GM12878 (cell line): ENCODE data around the gene REM2. TPM values are rescaled to one million over a fixed set of nuclear protein-coding genes. Genes with fewer than 3 reads are reported as not detected.

ENCODE experiments used
- ATF2 ChIP-seq: IDR thresholded peaks from 2 replicates; pipeline ENCODE4 v1.6.1; 2012; ENCODE audit warnings: low read length, inconsistent platforms
- BCL3 ChIP-seq: IDR thresholded peaks from 2 replicates; pipeline ENCODE4 v1.6.1; 2011; ENCODE audit warnings: borderline replicate concordance, low read depth, mild to moderate bottlenecking, moderate library complexity, low read length; ENCODE audit not compliant: insufficient read depth, poor library complexity, severe bottlenecking
- BMI1 ChIP-seq: fragments of 450-650 bp; IDR thresholded peaks from 2 replicates; pipeline ENCODE4 v1.6.1; 2016; ENCODE audit warnings: mild to moderate bottlenecking, moderate library complexity, borderline replicate concordance
- EZH2 ChIP-seq: IDR thresholded peaks from 2 replicates; pipeline ENCODE4 v1.6.1; 2012; ENCODE audit warnings: low read depth, mild to moderate bottlenecking, control low read depth, inconsistent platforms, low read length, borderline replicate concordance; ENCODE audit not compliant: control insufficient read depth
- FOS ChIP-seq: IDR thresholded peaks from 3 replicates; pipeline ENCODE4 v1.6.1; 2011; ENCODE audit warnings: borderline replicate concordance; ENCODE audit not compliant: insufficient read length; ENCODE audit errors: extremely low read depth
- FOXK2 ChIP-seq: fragments of 450-650 bp; IDR thresholded peaks from 2 replicates; pipeline ENCODE4 v1.6.1; 2017; ENCODE audit warnings: mild to moderate bottlenecking, moderate library complexity
- FOXM1 ChIP-seq: IDR thresholded peaks from 2 replicates; pipeline ENCODE4 v1.6.1; 2012; ENCODE audit warnings: low read depth, mild to moderate bottlenecking, inconsistent platforms, low read length, moderate library complexity
- KLF5 ChIP-seq: fragments of 450-650 bp; IDR thresholded peaks from 2 replicates; pipeline ENCODE4 v1.6.1; 2014; ENCODE audit warnings: mild to moderate bottlenecking; ENCODE audit not compliant: partially characterized antibody
- MTA2 ChIP-seq: fragments of 450-650 bp; IDR thresholded peaks from 2 replicates; pipeline ENCODE4 v1.6.1; 2016; ENCODE audit warnings: low read depth, mild to moderate bottlenecking, moderate library complexity
- NBN ChIP-seq: fragments of 450-650 bp; IDR thresholded peaks from 2 replicates; pipeline ENCODE4 v1.6.1; 2016
- NFYB ChIP-seq: IDR thresholded peaks from 2 replicates; pipeline ENCODE4 v1.6.1; 2011; ENCODE audit warnings: low read depth, mild to moderate bottlenecking, low read length, improper control_type of control experiment, moderate library complexity; ENCODE audit not compliant: insufficient read depth
- PBX3 ChIP-seq: IDR thresholded peaks from 2 replicates; pipeline ENCODE4 v1.6.1; 2011; ENCODE audit warnings: mild to moderate bottlenecking, low read depth, low read length, moderate library complexity; ENCODE audit not compliant: insufficient replicate concordance
- POLR2AphosphoS5 ChIP-seq: IDR thresholded peaks from 2 replicates; pipeline ENCODE4 v1.6.1; 2011; ENCODE audit warnings: mild to moderate bottlenecking, low read length, inconsistent platforms
- PRDM15 ChIP-seq: fragments of 450-650 bp; formaldehyde crosslinking; IDR thresholded peaks from 2 replicates; pipeline ENCODE4 v1.4.0; 2020; ENCODE audit warnings: mild to moderate bottlenecking, moderate library complexity
- RELB ChIP-seq: fragments of 450-650 bp; IDR thresholded peaks from 2 replicates; pipeline ENCODE4 v1.6.1; 2017; ENCODE audit warnings: low read depth, mild to moderate bottlenecking, moderate library complexity
- STAT3 ChIP-seq: IDR thresholded peaks from 2 replicates; pipeline ENCODE4 v1.6.1; 2011; ENCODE audit warnings: low read depth, low read length, improper control_type of control experiment
- ZBTB4 ChIP-seq: fragments of 450-650 bp; formaldehyde crosslinking; IDR thresholded peaks from 2 replicates; pipeline ENCODE4 v1.4.0; 2022; ENCODE audit warnings: mild to moderate bottlenecking, moderate library complexity
- polyA plus RNA-seq, 11 experiments: library from polyadenylated mRNA; depleted of rRNA in 4 of 11; unstranded in 6 of 11; stranded (reverse) in 5 of 11; fragments of >200 nt; fragmentation: Nextera tagmentation in 4 of 11; fragmentation: Illumina TruSeq in 1 of 11; extraction: Ambion mirVana in 4 of 11; extraction: Trizol in 1 of 11; gene quantifications; 1 replicate in 1 of 11; 2 replicates in 10 of 11; pipeline versions ENCODE4 v1.2.1 to v1.2.3, GENCODE V29; 2011 to 2016; ENCODE audit warnings: inconsistent platforms in 2 of 11, missing spikeins in 2 of 11, low read depth in 1 of 11
- total RNA-seq, 4 experiments: library from RNA; depleted of rRNA in 3 of 4; stranded (reverse); fragments of >200 nt in 3 of 4; fragmentation: Illumina TruSeq in 1 of 4; extraction: Trizol in 1 of 4; gene quantifications; 2 replicates each; pipeline versions ENCODE4 v1.2.1 to v1.2.3, GENCODE V29; 2013 to 2021

The REM2 gene
- total and polyA plus RNA-seq, 10 of the 15 experiments (the other 5 are each of a cell fraction or from before 2014, with no cell fraction given) = 0.27 to 1.5 (median 0.83) TPM

GRCh38 chr14:22875748-22876319 is 7.2 kb upstream of the REM2 start (continued):
- TF ChIP-seq BCL3 = peak; percentile 86
- TF ChIP-seq FOS = no peak
- no peak for TF ChIP-seq ZBTB4 (CRISPR knock-in tag)
- no peak for TF ChIP-seq NFYB
- no peak for TF ChIP-seq KLF5
- TF ChIP-seq FOXK2 = no peak
- no peak for TF ChIP-seq NBN
- peak; percentile 36 for TF ChIP-seq PBX3
- no peak for TF ChIP-seq MTA2
- no peak for TF ChIP-seq FOXM1
- no peak for TF ChIP-seq RELB
- no peak for TF ChIP-seq ATF2
- TF ChIP-seq PRDM15 = no peak
- TF ChIP-seq STAT3 = no peak
- TF ChIP-seq EZH2 = no peak
- no peak for TF ChIP-seq BMI1
- no peak for TF ChIP-seq POLR2AphosphoS5
